MCF 10A (cell line): ENCODE measurements around the gene FUNDC2. TPM values are rescaled to one million over a fixed set of nuclear protein-coding genes. Genes with fewer than 3 reads are reported as not detected.

Experiments used
- BruUV-seq: library from RNA; stranded (reverse); fragments of 400-500 nt; replicated peaks from 2 replicates; lab custom pipeline; 2021; lab: Mats Ljungman, UMichigan
- CTCF ChIA-PET: fragments of 300-600 bp; sonication (Branson Sonifier 250); formaldehyde crosslinking; extraction: SDS; loops from one replicate; lab custom pipeline; 2021; ENCODE audit warnings: antibody characterized with exemption, inconsistent platforms; lab: Yijun Ruan, JAX
- POLR2A ChIA-PET: fragments of 300-600, 350-650 bp; sonication (Branson Sonifier 250); formaldehyde crosslinking; extraction: SDS; loops from one replicate; lab custom pipeline; 2020; ENCODE audit warnings: antibody characterized with exemption, inconsistent platforms; lab: Yijun Ruan, JAX
- DNase-seq: peaks from one replicate; pipeline ENCODE4 v3.0.0-alpha.2; 2018; ENCODE audit not compliant: unreplicated experiment
- H3K27ac Mint-ChIP-seq: one replicate; pipeline ENCODE4 v1.8.0; 2022; ENCODE audit warnings: mild to moderate bottlenecking, low read depth, mixed read lengths; ENCODE audit not compliant: unreplicated experiment
- H3K27me3 Mint-ChIP-seq: one replicate; pipeline ENCODE4 v1.8.0; 2022; ENCODE audit warnings: mixed read lengths; ENCODE audit not compliant: insufficient read depth, unreplicated experiment
- H3K36me3 Mint-ChIP-seq: one replicate; pipeline ENCODE4 v1.8.0; 2022; ENCODE audit warnings: mild to moderate bottlenecking, moderate library complexity, mixed read lengths; ENCODE audit not compliant: insufficient read depth, unreplicated experiment
- H3K4me1 Mint-ChIP-seq: one replicate; pipeline ENCODE4 v1.8.0; 2022; ENCODE audit warnings: mixed read lengths; ENCODE audit not compliant: insufficient read depth, unreplicated experiment
- H3K4me3 Mint-ChIP-seq: one replicate; pipeline ENCODE4 v1.8.0; 2022; ENCODE audit warnings: mild to moderate bottlenecking, moderate library complexity, mixed read lengths; ENCODE audit not compliant: unreplicated experiment
- H3K9me3 Mint-ChIP-seq: one replicate; pipeline ENCODE4 v1.8.0; 2022; ENCODE audit warnings: mixed read lengths; ENCODE audit not compliant: unreplicated experiment
- CTCF ChIP-seq: fragments of 200-600 bp; IDR thresholded peaks from one replicate; pipeline ENCODE4 v1.8.0; 2022; ENCODE audit warnings: antibody characterized with exemption, mild to moderate bottlenecking; ENCODE audit not compliant: unreplicated experiment
- intact Hi-C: fragments of 100-400 bp; cut with micrococcal nuclease; formaldehyde crosslinking; loops from 2 replicates; pipeline ENCODE4 v1.14.1; 2022
- total RNA-seq: library from RNA; stranded (reverse); gene quantifications from 2 replicates; pipeline ENCODE4 v1.2.3, GENCODE V29; 2022

The FUNDC2 gene
- total RNA-seq, 1 experiment from 2014 or later, result 54.8 TPM

GRCh38 chrX:155009994-155010472 lies 16.6 kb upstream of the FUNDC2 start:
- BruUV-seq, result no TSS peak
- no peak overlapping the region for H3K27ac Mint-ChIP-seq
- intact Hi-C loops, result no loop called here
- TF ChIP-seq CTCF, result no peak
- DNase-seq, result no peak
- peaks cover 4% of the 10 kb centered on the region for H3K9me3 Mint-ChIP-seq
- H3K36me3 Mint-ChIP-seq, result no peaks in the 10 kb centered on the region
- CTCF ChIA-PET, result interaction anchor here (1.7 kb wide), 1 partner anchor 92 kb away, joined by 4 read pairs; no protein-coding TSS in a partner anchor
- no peaks in the 10 kb centered on the region for H3K4me1 Mint-ChIP-seq
- H3K27me3 Mint-ChIP-seq, result peaks cover 23% of the 10 kb centered on the region
- H3K4me3 Mint-ChIP-seq, result no peak overlapping the region
- POLR2A ChIA-PET, result interaction anchor here (0.6 kb wide), 1 partner anchor 29 kb away, joined by 4 read pairs; no protein-coding TSS in a partner anchor

- H3K36me3 Mint-ChIP-seq, result no peaks in the 10 kb centered on the region
- intact Hi-C loops, result no loop called here
- CTCF ChIA-PET, result interaction anchor here (0.6 kb wide), 1 partner anchor 153 kb away, joined by 3 read pairs; no protein-coding TSS in a partner anchor
- POLR2A ChIA-PET, result no interaction called here
- TF ChIP-seq CTCF, result no peak
- peaks cover 7% of the 10 kb centered on the region for H3K4me1 Mint-ChIP-seq
- no peaks in the 10 kb centered on the region for H3K9me3 Mint-ChIP-seq
- BruUV-seq, result no TSS peak
- no peak overlapping the region for H3K4me3 Mint-ChIP-seq
- H3K27me3 Mint-ChIP-seq, result peaks cover 54% of the 10 kb centered on the region
- DNase-seq, result no peak
- H3K27ac Mint-ChIP-seq, result no peak overlapping the region
Observed at GRCh38 chrX:155020591-155020990, 6.1 kb upstream of the FUNDC2 start.

GRCh38 chrX:155022585-155022984 lies 4.1 kb upstream of the FUNDC2 start, which contains the start of gene F8:
Gene F8, minus strand, starts transcription at chrX:155022723. Its CDS starts 171 bp downstream, at chrX:155022552.
- ChIA-PET POLR2A (no interaction called here), CTCF (interaction anchor here (1.4 to 1.6 kb wide), 2 partner anchors 27 to 42 kb away, joined by 4 to 5 read pairs; no protein-coding TSS in a partner anchor)
- no peaks in the 10 kb centered on the region for H3K9me3 Mint-ChIP-seq
- DNase-seq, result no peak
- no peak within 1 kb of the TSS for H3K4me3 Mint-ChIP-seq
- peaks cover 7% of the 10 kb centered on the region for H3K4me1 Mint-ChIP-seq
- peaks cover 40% of the 10 kb centered on the region for H3K27me3 Mint-ChIP-seq
- no peak for TF ChIP-seq CTCF
- BruUV-seq, result no TSS peak
- intact Hi-C loops, result no loop called here
- no peaks in the 10 kb centered on the region for H3K36me3 Mint-ChIP-seq
- no peak within 1 kb of the TSS for H3K27ac Mint-ChIP-seq

- ChIA-PET CTCF (no interaction called here), POLR2A (interaction anchor here (0.6 kb wide), 1 partner anchor 45 kb away, joined by 3 read pairs; no protein-coding TSS in a partner anchor)
- no peak for TF ChIP-seq CTCF
- no peak for DNase-seq
- BruUV-seq, result no TSS peak
- H3K4me1 Mint-ChIP-seq, result peaks cover 13% of the 10 kb centered on the region
- peaks cover 40% of the 10 kb centered on the region for H3K27me3 Mint-ChIP-seq
- H3K9me3 Mint-ChIP-seq, result no peaks in the 10 kb centered on the region
- no peak overlapping the region for H3K4me3 Mint-ChIP-seq
- no peak overlapping the region for H3K27ac Mint-ChIP-seq
- no peaks in the 10 kb centered on the region for H3K36me3 Mint-ChIP-seq
- intact Hi-C loops, result no loop called here
Observed at GRCh38 chrX:155023907-155024833, 2.5 kb upstream of the FUNDC2 start.
